Measurements from ENCODE around the gene ATAD1. TPM values are rescaled to one million over a fixed set of nuclear protein-coding genes. Genes with fewer than 3 reads are reported as not detected.
"Not testable (repeated sequence)": the region's sequence is repeated elsewhere in the genome, so short reads cannot be mapped to it uniquely, and the experiment has no call there.

The ATAD1 gene
- polyA plus RNA-seq, 2 donors: 7.2 to 14.2 TPM

DNA sequence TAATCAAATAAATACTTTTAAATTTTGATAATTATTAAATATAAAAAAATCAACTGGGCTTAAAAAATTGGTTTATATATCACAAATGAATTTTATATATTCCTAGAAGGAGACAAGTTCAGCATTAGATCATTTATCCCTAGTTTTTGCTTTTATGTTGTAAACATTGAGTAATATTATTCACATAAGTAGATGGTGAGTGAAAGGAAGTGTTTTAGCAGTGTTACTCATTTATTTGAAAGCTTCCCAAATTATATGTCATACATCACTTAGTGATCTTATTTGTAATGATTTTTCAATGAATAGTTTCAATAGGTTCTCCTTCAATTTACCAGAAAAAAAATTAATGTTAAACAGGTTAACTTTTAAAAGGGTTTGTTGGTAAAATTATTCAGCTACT lies 29.5 kb upstream of the ATAD1 start:
- H3K27me3 ChIP-seq (ENCODE audit: control insufficient read depth in 1 of 2, insufficient read depth in 2 of 2, low read length in 2 of 2): no peaks in the 10 kb centered on the region
- H3K36me3 ChIP-seq (ENCODE audit: control insufficient read depth in 2 of 2, insufficient read depth in 2 of 2, low read length in 1 of 2): no peaks in the 10 kb centered on the region
- H3K4me3 ChIP-seq (ENCODE audit: low read depth in 1 of 2, low read length in 2 of 2): no peak overlapping the region
- H3K27ac ChIP-seq (ENCODE audit: low read depth in 2 of 2, low read length in 1 of 2): no peak overlapping the region
- no peaks in the 10 kb centered on the region for H3K4me1 ChIP-seq (ENCODE audit: control insufficient read depth in 2 of 2, insufficient read depth in 2 of 2, low read length in 1 of 2)
- H3K9me3 ChIP-seq (ENCODE audit: control insufficient read depth in 2 of 2, insufficient read depth in 1 of 2, low read depth in 1 of 2, low read length in 1 of 2): no peaks in the 10 kb centered on the region

DNA sequence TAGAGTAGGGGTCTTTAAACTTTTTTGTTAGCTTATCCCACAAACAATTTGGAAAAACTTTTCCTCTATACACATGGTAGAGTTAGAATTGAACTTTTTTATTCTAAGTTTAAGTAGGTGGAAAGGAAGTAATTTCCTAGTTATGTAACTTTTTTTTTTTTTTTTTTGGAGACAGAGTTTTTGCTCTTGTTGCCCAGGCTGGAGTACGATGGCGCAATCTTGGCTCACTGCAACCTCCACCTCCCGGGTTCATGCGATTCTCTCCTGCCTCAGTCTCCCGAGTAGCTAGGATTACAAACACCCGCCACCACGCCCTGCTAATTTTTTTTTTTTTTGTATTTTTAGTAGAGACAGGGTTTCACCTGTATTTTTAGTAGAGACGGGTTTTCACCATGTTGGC lies 28.7 kb upstream of the ATAD1 start:
- H3K9me3 ChIP-seq (ENCODE audit: control insufficient read depth in 2 of 2, insufficient read depth in 1 of 2, low read depth in 1 of 2, low read length in 1 of 2); H3K27ac ChIP-seq (ENCODE audit: low read depth in 2 of 2, low read length in 1 of 2); H3K36me3 ChIP-seq (ENCODE audit: control insufficient read depth in 2 of 2, insufficient read depth in 2 of 2, low read length in 1 of 2); H3K4me3 ChIP-seq (ENCODE audit: low read depth in 1 of 2, low read length in 2 of 2); H3K27me3 ChIP-seq (ENCODE audit: control insufficient read depth in 1 of 2, insufficient read depth in 2 of 2, low read length in 2 of 2); H3K4me1 ChIP-seq (ENCODE audit: control insufficient read depth in 2 of 2, insufficient read depth in 2 of 2, low read length in 1 of 2): not testable (repeated sequence)
- WGBS, 2 donors: 93 to 94% methylated on average over 8 of the region's 8 CpGs

DNA sequence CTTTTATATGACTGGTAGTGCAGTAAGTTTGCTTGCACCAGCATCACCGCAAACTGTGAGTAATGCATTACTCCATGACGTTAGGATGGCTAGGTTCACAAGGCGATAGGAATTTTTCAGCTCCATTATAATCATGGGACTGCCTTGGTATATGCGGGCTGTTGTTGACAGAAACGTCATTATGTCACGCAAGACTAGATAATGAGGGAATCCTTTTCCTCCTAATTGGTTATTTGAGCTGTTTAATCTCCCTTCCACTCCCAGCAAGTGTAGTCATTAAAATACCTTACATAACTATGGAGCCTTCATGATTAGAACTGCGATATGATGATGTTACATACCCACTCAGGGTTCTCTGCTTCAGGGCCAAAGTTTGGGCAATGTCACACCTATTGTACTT lies 28.0 kb upstream of the ATAD1 start:
- Histone ChIP-seq H3K27ac (ENCODE audit: low read depth in 2 of 2, low read length in 1 of 2) (no peak overlapping the region), H3K27me3 (ENCODE audit: control insufficient read depth in 1 of 2, insufficient read depth in 2 of 2, low read length in 2 of 2) (no peaks in the 10 kb centered on the region)
- WGBS, 2 donors: 75 to 83% methylated on average over 7 of the region's 7 CpGs

DNA sequence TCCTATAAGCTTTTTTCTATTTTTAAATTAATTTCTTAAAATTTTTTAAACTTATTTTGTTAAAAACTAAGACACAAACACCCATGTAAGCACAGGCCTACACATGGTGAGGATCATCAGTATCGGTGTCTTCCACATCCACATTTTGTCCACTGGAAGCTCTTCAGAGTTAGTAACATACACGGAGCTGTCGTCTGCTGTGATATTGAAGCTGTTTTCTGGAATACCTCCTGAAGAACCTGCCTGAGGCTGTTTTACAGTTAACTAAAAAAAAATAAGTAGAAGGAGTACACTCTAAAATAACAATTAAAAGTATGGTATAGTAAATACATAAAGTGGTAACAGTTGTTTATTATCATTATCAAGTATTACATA lies 27.6 kb upstream of the ATAD1 start:
- Histone ChIP-seq H3K4me3 (ENCODE audit: low read depth in 1 of 2, low read length in 2 of 2) (no peak overlapping the region), H3K27ac (ENCODE audit: low read depth in 2 of 2, low read length in 1 of 2) (no peak overlapping the region)
- WGBS, 2 donors: 79 to 88% methylated on average over 3 of the region's 3 CpGs

More for the DNA sequence above, 28.0 kb upstream of the ATAD1 start:
- Histone ChIP-seq H3K9me3 (ENCODE audit: control insufficient read depth in 2 of 2, insufficient read depth in 1 of 2, low read depth in 1 of 2, low read length in 1 of 2) (no peaks in the 10 kb centered on the region), H3K4me3 (ENCODE audit: low read depth in 1 of 2, low read length in 2 of 2) (no peak overlapping the region), H3K4me1 (ENCODE audit: control insufficient read depth in 2 of 2, insufficient read depth in 2 of 2, low read length in 1 of 2) (no peaks in the 10 kb centered on the region), H3K36me3 (ENCODE audit: control insufficient read depth in 2 of 2, insufficient read depth in 2 of 2, low read length in 1 of 2) (no peaks in the 10 kb centered on the region)

DNA sequence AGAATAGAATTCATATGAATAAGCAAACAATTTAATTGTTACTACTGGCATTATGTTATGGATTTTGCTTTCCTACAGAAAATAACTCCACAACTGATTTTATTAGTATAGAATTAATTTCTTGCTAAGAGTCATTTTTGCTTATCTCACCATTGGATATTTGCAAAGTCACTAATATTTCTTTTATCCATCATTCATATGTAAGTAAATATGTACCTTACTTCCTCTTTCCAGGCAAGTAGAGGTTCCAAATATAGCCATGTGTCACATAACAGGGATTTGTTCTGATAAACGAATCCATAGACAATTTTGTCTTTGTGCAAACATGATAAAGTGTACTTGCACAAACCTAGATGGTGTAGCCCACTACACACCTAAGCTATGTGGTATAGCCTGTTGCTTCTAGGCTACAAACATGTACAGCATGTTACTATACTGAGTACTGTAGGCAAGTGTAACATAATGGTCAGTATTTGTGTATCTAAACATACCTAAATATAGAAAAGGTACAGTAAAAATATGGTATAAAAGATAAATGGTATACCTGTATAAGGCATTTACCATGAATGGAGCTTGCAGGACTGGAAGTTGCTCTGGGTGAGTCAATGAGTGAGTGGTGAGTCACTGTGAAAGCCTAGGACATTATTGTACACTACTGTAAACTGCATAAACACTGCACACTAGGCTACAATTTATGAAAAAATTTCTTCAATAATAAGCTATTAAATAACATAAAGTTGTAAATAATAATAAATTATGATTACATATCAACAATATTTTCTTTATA lies 27.0 kb upstream of the ATAD1 start:
- Histone ChIP-seq H3K36me3 (ENCODE audit: control insufficient read depth in 2 of 2, insufficient read depth in 2 of 2, low read length in 1 of 2) (no peaks in the 10 kb centered on the region), H3K27ac (ENCODE audit: low read depth in 2 of 2, low read length in 1 of 2) (no peak overlapping the region)
- 20 to 23% methylated on average over 1 of the region's 1 CpG for WGBS, 2 donors

More for the DNA sequence above, 27.6 kb upstream of the ATAD1 start:
- Histone ChIP-seq H3K36me3 (ENCODE audit: control insufficient read depth in 2 of 2, insufficient read depth in 2 of 2, low read length in 1 of 2) (no peaks in the 10 kb centered on the region), H3K9me3 (ENCODE audit: control insufficient read depth in 2 of 2, insufficient read depth in 1 of 2, low read depth in 1 of 2, low read length in 1 of 2) (no peaks in the 10 kb centered on the region), H3K4me1 (ENCODE audit: control insufficient read depth in 2 of 2, insufficient read depth in 2 of 2, low read length in 1 of 2) (no peaks in the 10 kb centered on the region), H3K27me3 (ENCODE audit: control insufficient read depth in 1 of 2, insufficient read depth in 2 of 2, low read length in 2 of 2) (no peaks in the 10 kb centered on the region)

DNA sequence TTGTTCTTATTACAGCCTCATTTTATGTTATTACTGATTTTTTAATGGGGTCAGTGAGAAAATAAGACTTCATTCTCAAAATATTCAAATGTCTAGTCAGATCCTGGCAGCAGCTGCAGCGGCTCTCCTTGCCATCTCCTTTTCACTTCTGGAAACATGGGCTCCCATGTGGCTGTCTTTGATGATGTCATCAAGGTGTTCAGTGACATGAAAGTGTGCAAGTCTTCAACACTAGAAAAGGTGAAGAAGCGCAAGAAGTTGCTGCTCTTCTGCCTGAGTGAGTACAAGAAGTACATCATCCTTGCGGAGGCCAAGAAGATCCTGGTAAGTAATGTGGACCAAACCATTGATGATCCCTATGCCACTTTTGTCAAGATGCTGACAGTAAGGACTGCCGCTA lies 25.7 kb upstream of the ATAD1 start:
- H3K9me3 ChIP-seq (ENCODE audit: control insufficient read depth in 2 of 2, insufficient read depth in 1 of 2, low read depth in 1 of 2, low read length in 1 of 2): no peaks in the 10 kb centered on the region
- no peak overlapping the region for H3K4me3 ChIP-seq (ENCODE audit: low read depth in 1 of 2, low read length in 2 of 2)
- no peak overlapping the region for H3K27ac ChIP-seq (ENCODE audit: low read depth in 2 of 2, low read length in 1 of 2)
- H3K36me3 ChIP-seq (ENCODE audit: control insufficient read depth in 2 of 2, insufficient read depth in 2 of 2, low read length in 1 of 2): no peaks in the 10 kb centered on the region
- H3K27me3 ChIP-seq (ENCODE audit: control insufficient read depth in 1 of 2, insufficient read depth in 2 of 2, low read length in 2 of 2): no peaks in the 10 kb centered on the region
- no peaks in the 10 kb centered on the region for H3K4me1 ChIP-seq (ENCODE audit: control insufficient read depth in 2 of 2, insufficient read depth in 2 of 2, low read length in 1 of 2)
- 97 to 98% methylated on average over 4 of the region's 4 CpGs for WGBS, 2 donors

More for the DNA sequence above, 27.0 kb upstream of the ATAD1 start:
- no peaks in the 10 kb centered on the region for H3K9me3 ChIP-seq (ENCODE audit: control insufficient read depth in 2 of 2, insufficient read depth in 1 of 2, low read depth in 1 of 2, low read length in 1 of 2)
- H3K4me1 ChIP-seq (ENCODE audit: control insufficient read depth in 2 of 2, insufficient read depth in 2 of 2, low read length in 1 of 2): no peaks in the 10 kb centered on the region
- no peaks in the 10 kb centered on the region for H3K27me3 ChIP-seq (ENCODE audit: control insufficient read depth in 1 of 2, insufficient read depth in 2 of 2, low read length in 2 of 2)
- no peak overlapping the region for H3K4me3 ChIP-seq (ENCODE audit: low read depth in 1 of 2, low read length in 2 of 2)

DNA sequence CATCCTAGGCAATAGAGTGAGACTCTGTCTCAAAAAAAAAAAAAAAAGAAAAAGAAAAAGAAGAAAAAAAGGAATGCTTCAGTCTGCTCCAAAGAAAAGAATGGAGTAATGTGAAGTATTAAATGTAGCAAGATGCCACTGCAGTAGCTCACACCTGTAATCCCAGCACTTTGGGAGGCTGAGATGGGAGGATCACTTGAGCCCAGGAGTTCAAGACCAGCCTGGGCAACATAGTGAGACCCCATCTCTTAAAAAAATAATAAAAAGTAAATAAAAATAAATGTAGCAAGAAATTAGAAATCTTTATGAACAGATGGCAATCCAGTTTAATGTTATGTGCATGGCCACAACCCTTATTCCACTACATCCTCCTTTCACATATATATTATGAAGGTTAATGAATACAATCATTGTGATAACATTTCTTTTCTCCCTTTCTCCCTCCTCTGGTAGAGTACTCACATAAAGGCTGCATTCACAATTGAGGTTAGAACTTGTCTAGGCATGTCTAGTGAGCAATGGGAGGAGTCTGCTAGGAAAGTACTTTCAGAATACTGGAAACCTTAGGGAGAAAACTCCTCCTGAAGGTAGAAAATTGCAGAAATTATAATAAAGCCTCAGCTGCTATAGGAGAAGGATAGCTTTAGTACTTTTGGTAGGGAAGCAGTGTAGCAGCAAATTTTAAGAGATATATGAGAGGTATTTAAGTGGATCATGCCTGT lies 24.9 kb upstream of the ATAD1 start:
- no peaks in the 10 kb centered on the region for H3K36me3 ChIP-seq (ENCODE audit: control insufficient read depth in 2 of 2, insufficient read depth in 2 of 2, low read length in 1 of 2)
- no peak overlapping the region for H3K4me3 ChIP-seq (ENCODE audit: low read depth in 1 of 2, low read length in 2 of 2)
- no peak overlapping the region for H3K27ac ChIP-seq (ENCODE audit: low read depth in 2 of 2, low read length in 1 of 2)
- H3K9me3 ChIP-seq (ENCODE audit: control insufficient read depth in 2 of 2, insufficient read depth in 1 of 2, low read depth in 1 of 2, low read length in 1 of 2): no peaks in the 10 kb centered on the region
- H3K27me3 ChIP-seq (ENCODE audit: control insufficient read depth in 1 of 2, insufficient read depth in 2 of 2, low read length in 2 of 2): no peaks in the 10 kb centered on the region
- H3K4me1 ChIP-seq (ENCODE audit: control insufficient read depth in 2 of 2, insufficient read depth in 2 of 2, low read length in 1 of 2): no peaks in the 10 kb centered on the region

DNA sequence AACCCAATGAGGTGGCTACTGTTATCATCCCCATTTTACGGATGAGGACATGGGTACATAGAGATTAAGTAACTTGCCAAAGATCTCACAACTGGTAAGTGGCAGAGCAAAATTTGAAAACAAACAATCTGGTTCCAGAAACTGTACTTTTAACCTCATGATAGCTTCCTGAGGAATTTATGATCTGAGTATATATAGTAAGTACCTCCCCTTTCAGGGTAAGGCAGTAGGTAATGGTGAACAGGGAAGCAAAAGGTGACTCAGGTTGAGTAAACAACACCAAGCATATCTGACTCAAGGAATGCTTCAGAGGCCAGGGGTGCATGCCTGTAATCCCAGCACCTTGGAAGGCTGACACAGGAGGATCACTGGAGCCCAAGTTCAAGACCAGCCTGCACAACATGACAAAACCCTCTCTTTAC lies 24.2 kb upstream of the ATAD1 start:
- H3K27me3 ChIP-seq (ENCODE audit: control insufficient read depth in 1 of 2, insufficient read depth in 2 of 2, low read length in 2 of 2): no peaks in the 10 kb centered on the region
- no peak overlapping the region for H3K27ac ChIP-seq (ENCODE audit: low read depth in 2 of 2, low read length in 1 of 2)
- H3K4me1 ChIP-seq (ENCODE audit: control insufficient read depth in 2 of 2, insufficient read depth in 2 of 2, low read length in 1 of 2): no peaks in the 10 kb centered on the region
- H3K36me3 ChIP-seq (ENCODE audit: control insufficient read depth in 2 of 2, insufficient read depth in 2 of 2, low read length in 1 of 2): no peaks in the 10 kb centered on the region
- no peaks in the 10 kb centered on the region for H3K9me3 ChIP-seq (ENCODE audit: control insufficient read depth in 2 of 2, insufficient read depth in 1 of 2, low read depth in 1 of 2, low read length in 1 of 2)
- H3K4me3 ChIP-seq (ENCODE audit: low read depth in 1 of 2, low read length in 2 of 2): no peak overlapping the region
- 67 to 75% methylated on average over 1 of the region's 1 CpG for WGBS, 2 donors

DNA sequence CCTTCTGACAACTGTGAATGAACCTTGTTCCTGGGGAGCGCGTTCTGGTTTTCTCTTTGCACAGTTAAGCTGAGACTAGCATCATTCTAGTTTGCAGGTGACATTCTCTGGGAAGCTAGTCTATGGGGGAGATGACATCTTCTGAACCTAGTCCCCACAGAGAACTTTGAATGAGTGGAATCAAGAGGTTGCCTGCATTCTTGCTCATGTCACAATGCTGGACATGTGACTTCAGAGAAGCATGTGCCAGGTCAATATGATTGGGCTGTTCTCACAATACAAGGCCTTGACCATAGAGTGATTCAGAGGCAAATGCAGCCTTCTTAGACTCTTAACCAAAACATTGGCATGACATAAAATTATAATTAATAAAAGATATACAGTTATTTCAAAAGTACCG lies 23.2 kb upstream of the ATAD1 start:
- Histone ChIP-seq H3K36me3 (ENCODE audit: control insufficient read depth in 2 of 2, insufficient read depth in 2 of 2, low read length in 1 of 2) (no peaks in the 10 kb centered on the region), H3K9me3 (ENCODE audit: control insufficient read depth in 2 of 2, insufficient read depth in 1 of 2, low read depth in 1 of 2, low read length in 1 of 2) (no peaks in the 10 kb centered on the region), H3K4me1 (ENCODE audit: control insufficient read depth in 2 of 2, insufficient read depth in 2 of 2, low read length in 1 of 2) (no peaks in the 10 kb centered on the region), H3K27ac (ENCODE audit: low read depth in 2 of 2, low read length in 1 of 2) (no peak overlapping the region), H3K4me3 (ENCODE audit: low read depth in 1 of 2, low read length in 2 of 2) (no peak overlapping the region), H3K27me3 (ENCODE audit: control insufficient read depth in 1 of 2, insufficient read depth in 2 of 2, low read length in 2 of 2) (no peaks in the 10 kb centered on the region)
- 85 to 95% methylated on average over 3 of the region's 3 CpGs for WGBS, 2 donors

DNA sequence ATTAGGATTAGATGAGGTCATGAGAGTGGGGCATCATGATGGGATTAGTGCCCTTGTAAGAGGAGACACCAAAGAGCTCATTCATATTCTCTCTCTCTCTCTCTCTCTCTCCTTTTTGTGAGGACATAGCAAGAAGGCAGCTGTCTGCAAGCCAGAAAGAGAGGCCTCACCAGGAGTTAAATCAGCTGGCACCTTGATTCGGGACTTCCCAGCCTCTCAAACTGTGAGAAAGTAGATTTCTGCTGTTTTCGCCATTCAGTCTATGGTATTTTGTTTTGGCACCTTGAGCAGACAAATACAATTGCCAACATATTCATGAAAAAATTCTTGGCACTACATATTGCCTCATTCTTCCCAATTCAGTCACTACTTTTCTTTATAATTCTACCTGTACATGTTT lies 20.6 kb upstream of the ATAD1 start:
- Histone ChIP-seq H3K27ac (ENCODE audit: low read depth in 2 of 2, low read length in 1 of 2) (no peak overlapping the region), H3K36me3 (ENCODE audit: control insufficient read depth in 2 of 2, insufficient read depth in 2 of 2, low read length in 1 of 2) (no peaks in the 10 kb centered on the region), H3K4me1 (ENCODE audit: control insufficient read depth in 2 of 2, insufficient read depth in 2 of 2, low read length in 1 of 2) (no peaks in the 10 kb centered on the region), H3K4me3 (ENCODE audit: low read depth in 1 of 2, low read length in 2 of 2) (no peak overlapping the region), H3K9me3 (ENCODE audit: control insufficient read depth in 2 of 2, insufficient read depth in 1 of 2, low read depth in 1 of 2, low read length in 1 of 2) (no peaks in the 10 kb centered on the region), H3K27me3 (ENCODE audit: control insufficient read depth in 1 of 2, insufficient read depth in 2 of 2, low read length in 2 of 2) (no peaks in the 10 kb centered on the region)
- 48 to 70% methylated on average over 2 of the region's 2 CpGs for WGBS, 2 donors
